Fibroblast of skin of back (primary cell): ENCODE results near the gene LMO1.

Experiments used
- DNase-seq: peaks from one replicate; pipeline ENCODE4 v3.0.0-alpha.2; 2013

Gene LMO1

DNA sequence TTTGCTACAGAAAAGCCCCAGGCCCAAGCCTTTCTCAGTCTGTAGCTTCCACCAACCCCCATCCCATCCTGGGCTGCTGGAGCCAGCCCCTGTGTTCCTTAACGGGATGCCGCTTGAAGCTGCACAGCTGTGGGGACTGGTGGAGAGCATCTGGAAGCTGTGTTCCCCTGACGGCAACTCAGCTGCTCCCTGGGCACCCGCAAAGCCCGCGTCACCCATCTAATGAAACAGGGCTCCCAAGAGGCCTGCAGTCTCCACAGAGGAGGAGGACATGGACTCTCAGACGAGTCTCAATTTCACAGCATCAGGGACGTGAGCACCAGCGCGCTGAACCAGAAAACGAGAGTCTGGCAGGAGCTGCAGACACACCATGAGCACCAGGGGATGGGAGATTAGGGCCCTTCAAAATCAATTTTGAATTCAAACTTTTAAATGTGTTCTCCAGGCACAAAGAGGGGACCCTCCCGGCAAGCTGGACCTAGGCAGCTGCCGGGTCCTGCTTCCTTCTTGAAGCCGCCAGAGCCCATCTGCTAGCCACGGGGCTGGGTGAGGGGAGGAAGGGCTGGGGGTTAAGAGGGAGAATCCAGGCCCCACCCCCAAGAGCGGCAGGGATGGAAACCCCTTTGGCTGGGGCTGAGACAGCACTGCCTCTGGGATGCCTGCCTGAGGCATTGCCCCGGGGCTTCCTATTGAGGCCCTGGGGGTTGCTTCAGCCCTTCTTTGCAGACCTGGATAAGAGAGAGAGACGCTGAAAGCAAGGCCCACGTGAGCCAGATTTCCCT, 21.0 kb downstream of the LMO1 start:
- DNase-seq, result no peak

DNA sequence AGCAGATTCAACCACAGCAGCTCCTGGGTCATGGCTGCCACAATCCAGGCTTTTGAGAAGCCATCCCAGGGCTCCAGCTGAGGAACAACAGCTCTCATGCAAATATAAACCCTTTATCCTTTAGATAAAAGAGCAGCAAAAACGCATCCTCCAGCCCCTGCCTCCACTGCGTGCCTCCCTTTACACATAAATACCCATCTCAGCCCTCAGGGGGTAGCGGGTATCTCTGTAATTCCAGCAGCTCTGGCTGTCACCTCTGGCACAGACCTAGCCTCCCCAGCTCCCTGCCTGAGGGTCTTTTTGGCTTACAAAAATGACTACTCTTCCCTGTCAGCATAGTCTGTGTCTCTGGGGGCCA, 21.6 kb downstream of the LMO1 start:
- DNase-seq, result no peak

DNA sequence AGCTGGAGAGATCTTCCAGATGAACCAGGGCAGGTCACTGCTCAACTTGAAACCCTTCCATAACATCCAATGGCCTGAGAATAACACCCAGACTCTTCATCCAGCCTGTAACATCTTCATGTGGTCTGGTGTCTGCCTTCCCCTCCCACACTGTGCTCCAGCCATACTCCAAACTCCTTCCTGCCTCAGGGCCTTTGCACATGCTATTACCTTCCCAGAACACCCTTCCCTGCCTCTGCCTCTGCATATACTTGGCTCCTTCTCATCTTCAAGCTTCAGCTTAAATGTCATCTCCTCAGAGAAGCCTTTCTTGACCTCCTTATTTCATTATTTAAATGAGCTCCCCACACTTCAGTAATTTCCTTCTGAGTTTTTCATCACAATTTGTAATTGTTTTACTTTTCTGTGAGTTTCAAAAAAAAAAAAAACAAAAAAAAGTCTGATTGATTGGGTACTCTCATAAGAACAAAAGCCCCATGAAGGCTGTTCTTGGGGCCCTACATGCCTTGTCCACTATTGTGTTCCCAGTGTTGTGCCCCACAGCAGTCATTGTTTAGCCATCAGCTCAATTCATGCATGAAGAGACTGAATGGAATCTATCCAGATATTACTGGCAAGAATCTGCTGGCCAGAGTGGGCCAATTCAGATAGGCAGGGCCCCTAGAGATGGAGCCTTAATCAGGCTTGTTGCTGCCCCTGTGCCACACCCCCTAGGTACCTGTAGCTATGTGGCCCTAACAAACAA, 22.1 kb downstream of the LMO1 start:
- no peak for DNase-seq

DNA sequence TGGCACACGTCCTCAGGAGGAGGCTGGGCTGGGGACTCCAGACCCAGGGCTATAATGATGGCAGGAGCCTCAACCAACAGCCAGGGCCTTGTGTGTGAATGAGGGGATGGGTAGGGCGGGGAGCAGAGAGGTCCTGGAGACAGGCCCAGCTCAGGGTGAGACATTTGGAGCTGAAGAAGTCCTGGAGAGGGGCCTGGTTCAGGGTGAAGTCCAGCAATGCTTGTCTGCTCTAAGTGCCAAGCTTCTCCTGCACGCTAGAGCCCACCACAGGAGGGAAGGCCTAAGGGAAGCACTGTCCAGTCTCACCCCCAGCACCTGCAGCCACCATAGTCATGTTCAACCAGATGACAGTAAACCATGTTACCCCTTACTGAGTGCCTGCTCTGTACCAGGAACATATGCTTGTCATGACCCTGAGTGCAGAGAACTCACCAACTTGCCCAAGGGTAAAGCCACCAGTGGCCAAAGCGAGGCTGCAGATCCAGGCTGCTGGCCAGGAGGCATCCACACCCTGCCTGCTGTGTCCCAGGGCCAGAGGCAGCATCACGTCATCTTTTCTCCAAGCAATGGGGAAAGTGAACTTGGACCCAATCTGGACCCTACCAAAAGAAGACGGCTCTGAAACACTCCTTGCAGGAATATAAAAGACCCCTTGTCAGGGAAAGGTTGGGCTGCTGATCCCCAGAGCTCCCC, 24.0 kb downstream of the LMO1 start:
- DNase-seq, result no peak

DNA sequence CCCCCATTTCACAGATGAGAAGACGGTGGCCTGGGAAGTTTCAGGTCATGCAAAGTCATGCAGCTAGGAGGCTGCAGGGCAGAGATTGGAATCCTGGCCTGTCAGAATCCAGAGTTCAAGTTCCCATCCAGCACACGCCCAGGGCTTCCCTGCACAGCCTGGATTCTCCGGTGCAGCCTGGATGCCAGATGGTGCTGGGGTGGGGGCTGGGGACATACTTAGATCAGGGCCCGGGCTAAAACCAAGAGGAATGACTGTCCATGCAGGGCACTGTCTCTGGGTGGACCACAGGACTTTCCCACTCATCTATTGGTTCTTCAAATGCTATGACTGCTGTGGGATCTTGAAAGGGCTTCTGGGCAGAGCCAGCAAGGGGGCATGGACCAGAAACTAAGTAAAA, 24.6 kb downstream of the LMO1 start:
- no peak for DNase-seq

DNA sequence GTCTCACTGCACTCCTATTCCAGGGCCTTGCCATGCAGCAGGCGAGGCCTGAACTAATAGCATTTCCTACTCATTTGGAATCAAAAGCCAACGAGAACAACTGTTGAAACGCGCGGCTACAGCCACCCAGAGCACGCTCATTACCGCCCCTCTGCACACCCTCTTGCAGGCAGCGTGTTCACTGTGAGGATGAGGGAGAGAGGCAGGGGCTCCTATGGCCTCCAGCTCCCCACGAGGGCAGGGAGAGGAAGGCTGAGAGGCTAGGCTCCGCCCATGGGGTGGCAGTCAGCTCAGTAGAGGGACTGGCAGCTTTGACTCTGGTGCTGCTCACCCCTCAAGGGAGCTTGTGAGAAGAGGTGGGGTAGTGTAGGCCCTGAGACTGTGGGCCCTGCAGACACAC, 26.2 kb downstream of the LMO1 start:
- DNase-seq, result no peak

DNA sequence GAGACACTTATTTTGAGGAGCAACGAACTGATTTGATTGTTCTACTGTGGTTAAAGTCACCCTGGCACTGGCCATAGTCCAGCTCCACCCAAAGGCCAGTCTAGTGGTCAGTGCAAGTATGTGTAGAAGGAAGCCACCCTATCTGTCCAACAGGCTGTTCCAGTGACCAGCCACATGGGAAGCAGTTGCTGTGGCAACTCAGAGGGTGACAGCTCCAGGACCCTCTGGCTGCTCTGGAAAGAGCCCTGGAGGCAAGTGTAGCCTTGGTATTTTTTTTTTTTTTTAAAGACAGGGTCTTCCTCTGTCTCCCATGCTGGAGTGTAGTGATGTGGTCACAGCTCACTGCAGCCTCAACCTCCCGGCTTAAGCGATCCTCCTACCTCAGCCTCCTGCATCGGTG, 27.8 kb downstream of the LMO1 start:
- DNase-seq, result no peak

DNA sequence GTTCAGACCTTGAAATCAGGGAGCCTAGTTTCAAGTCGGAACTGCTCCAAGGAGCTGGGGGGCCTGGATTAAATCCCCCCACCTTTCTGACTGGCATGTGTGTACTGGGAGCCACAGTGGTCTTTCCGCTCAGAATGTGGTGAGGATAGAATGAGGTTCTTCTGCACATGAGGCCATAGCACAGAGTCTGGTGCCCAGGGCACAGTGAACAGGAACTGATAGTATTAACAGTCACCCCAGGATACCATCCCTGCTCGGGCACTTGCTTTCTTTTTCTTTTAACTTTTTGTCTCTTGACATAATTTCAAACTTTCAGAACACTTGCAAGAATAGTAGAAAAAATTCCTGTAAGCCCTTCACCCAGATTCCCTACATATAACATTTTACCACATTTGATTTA, 28.8 kb downstream of the LMO1 start:
- no peak for DNase-seq

DNA sequence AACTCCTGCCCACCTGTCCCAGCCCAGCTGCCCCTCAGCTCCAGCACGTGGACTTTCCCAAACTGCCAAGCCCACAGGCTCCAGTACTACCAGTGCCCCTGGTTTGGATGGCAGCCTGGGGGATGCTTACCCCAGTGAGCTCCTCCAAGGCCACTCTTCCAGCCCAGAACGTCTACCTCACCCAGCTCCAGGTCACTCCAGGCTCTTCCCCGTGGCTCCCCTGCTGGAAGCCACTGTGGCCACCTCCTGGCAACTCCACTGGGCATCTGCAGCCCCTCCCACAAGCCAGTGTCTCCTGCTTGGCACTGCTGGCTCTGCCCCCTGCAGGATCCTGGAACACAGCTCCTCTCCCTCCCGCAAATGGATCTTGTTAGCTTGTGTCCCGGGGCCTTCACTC, 29.3 kb downstream of the LMO1 start:
- DNase-seq, result no peak

DNA sequence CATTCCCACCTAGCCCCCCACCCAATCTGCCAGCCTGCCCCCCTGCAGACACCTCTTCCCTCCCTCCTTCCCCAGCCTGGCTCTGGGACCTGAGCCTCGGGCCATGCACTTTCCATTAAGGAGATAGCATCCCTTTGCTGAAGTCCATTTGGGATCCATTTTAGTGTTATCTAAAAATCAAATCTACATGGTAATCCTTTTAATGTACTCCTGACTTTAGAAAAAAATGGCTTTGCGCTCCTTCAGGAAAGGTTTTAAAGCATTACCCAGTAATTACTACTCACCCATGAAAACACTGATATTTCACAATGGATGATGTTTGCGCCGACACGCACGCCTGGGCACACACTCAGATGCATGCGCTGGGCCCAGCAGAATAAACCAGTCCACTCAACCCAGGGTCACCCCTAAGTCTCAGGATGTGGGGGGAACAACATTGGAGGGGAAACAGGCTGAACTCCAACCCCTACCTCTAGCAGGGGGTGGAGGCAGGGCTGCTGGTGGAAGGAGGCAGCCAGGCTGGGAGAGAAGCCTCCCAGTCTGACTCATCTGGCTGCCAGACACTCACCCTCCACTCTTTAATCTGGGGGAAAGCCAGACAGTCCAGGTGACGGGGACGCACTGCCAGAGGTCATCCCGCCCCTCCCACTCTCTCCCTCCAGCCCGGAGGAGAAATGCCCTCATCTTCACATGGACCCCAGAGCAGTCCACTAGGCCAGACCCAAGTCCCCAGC, 29.8 kb downstream of the LMO1 start:
- DNase-seq, result peak; percentile 34

DNA sequence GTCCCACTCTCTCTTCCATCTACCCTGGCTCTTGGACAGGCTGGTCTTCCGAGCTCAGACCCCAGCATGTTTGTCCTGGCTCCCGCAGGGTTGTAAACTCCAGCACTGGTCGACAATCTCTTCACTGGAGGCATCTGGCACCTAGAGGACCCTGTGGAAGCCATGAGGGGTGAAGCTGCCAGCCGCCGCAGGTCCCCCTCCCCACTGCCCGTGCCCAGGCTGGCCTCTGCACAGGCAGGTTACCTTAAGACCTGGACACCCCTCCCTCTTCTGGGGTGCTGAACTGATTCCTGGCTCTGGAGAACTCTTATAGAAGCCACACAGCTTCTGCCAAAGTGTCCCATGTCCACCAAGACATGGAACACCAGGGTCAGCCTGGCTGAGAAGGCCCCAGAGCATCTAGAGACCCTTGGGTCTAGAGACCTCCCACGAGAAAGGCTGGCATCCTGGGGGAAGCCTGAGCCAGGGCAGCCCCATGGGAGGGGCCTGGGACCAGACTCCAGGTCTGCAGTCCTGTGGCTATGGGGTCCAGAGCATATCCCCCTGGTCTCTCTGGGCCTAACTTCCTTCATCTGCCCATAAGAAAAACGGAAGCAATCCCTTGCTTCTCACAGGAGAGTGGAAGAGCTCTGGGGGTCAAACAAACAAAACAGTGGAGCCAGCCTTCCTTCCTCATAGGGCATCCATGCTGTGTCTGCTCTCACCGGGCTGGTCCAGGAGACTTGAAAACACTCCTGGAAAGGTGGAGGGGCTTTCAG, 30.6 kb downstream of the LMO1 start:
- no peak for DNase-seq

DNA sequence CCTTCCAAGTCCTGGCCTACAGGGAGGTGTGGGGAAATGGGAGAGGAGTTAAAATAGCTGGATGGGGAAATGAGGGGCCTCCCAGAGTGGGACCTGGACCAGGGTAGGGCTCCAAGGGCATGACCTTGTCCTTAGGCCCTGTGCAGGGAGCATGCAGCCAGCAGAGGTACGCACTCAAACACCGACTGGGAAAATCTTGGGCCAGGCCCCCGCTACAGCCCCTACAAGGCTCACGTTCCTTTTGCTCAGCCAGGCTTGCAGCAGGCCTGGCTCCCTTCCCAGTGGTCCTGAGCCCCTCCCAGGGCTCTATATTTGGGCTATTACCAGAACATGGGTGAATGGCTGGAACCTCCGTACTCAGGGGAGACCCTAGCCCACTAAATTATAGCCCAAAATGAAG, 31.3 kb downstream of the LMO1 start:
- no peak for DNase-seq

DNA sequence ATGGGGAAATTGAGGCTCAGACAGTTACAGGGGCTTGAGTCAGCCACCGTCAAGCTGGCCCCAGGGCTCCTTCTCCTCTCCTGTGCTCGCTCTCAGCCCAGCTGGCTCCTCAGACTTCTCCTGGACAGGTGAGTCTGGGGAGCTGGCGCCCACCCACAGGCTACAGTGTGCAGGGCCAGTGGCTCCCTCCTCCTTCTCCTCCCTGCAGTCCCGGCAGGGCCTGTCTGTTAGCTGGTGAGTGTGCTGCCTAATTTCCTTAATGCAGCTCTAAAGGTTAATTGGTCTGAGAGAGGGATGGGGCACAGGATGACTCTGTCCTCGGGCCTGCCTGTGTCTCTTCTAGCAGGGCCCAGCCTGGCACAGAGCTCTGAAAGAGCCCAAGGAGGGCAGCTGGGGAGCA, 31.7 kb downstream of the LMO1 start:
- DNase-seq, result no peak

DNA sequence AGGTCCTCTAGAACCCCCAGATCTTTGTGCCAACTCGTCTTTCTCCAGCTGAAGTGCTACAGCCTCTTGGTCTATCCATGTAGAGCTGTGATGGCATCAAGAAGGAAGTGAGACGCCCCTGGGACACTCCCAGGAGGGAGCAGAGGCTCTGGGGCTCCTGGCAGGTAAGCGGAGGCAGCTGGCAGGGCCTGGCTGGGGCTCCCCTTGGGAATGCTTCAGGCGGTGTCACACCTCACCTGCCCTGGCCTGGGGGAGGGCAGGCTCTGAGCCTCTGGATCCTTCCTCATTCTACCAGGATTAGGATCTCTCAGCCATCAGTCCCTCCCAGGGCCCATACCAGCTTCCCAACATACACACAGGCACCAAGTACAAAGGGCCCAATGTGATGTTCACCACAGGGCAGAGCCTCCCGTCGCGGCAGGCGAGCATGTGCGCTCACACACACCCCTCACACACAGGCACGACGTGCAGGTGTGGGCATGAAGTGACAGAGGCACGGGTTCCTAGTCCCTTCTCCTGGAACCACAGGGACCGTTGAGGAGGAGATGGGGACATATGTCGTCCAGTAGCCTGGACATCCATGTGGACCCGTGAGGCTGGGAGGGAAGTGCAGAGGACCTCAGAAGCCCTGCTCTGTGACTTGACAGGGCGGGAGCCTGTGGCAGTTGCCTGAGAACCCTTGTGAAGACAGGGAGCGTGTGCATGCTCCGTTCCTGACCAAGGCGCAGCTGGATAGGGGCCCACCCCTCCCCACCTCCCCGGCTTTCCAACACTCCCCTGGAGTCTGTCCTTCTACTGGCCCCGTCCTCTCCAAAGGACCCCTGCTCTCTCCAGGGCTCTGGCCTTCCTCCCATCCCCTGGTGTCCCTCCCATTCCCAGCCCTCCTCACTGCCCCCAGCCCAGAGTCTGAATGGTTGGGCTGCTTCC, 32.5 kb downstream of the LMO1 start:
- DNase-seq, result no peak

DNA sequence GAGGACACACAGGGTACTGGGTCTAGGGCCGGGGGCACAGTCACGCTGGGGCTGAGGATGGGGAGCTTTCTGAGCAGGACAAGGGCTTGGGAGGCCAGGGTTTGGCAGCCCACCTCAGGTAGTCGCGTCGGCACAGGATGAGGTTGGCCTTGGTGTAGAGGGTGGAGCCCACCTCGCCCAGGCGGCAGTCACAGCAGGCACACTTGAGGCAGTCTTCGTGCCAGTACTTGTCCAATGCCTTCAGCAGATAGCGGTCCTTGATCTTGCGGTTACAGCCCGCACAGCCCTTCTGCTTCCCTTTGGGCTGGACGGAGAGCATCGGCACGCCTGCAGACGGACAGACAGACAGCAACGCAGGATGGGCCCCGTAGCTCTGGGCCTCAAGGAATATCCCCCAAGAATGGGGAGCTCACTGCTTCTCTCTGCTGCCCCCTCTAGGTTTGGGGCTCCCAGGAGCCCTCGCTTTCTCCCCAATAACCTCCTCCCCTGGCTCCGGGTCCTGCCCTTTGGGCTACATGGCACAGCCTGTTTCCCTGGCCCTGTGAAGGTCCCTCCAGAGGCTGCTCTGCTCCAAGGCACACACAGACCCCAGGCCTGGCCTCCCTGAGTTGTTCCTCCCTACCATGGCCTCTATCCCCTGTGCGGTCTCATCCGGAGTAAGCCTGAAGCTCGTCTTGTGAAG, 33.4 kb downstream of the LMO1 start:
- DNase-seq, result no peak

DNA sequence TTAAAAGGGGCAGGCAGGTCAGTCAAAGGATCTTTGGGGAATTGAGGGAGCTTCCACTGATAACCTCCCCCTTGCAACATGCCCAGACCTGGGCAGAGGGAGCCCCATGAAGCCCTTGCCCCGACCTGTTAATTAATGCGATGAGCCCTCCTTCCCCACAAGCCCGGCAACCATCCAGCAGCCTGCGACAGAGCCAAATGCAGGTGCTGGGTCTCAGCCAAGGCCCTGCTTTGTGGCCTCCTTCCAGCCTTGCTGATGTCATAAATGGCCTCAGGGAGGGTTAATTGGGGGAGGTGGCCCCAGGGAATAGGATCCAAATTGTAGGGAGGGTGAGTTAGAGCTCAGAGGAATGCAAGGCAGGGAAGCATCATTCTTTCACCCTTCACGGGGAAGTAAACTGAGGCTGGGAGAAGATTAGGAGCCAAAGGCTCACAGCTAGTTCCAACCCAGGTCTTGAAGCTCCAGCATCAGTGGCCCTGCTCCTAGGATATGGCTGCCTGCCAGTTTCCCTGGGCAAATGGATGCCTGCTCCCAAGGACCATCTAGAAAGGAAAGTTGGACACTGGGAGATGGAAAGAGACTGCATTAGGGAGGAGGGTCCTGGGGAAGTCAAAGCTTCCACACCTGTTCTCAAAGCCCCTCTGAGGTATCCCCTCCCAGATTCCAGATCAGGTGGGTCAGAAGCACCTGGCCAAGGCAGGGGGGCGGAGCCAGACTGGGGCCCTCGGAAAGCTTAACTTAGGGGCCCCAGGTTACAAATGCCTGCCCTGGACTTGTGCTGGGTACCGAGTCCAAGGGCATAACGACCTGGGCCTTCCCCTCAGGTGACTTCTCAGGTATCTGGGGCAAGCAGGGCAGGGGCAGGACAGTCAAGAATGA, 34.1 kb downstream of the LMO1 start:
- DNase-seq, result peak; percentile 6

DNA sequence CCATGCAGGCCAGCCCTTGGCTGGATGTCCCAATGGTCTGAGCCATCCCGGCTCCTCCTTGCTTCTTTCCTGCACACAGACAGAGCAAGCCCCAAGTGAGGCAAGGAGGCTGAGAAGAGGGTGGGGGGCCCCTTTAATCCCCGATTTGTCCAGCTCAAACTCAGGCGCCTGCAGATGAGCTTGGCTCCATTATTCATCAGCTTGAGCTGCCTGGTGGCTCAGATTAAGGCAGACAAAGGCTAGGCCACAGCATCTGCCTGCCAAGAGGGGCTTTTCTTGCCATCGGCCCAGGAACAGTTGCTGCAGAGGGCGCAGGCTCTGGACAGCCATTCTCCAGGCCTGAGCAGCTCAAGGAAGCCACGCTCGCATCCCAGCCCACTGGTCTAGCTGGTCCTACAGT, 35.4 kb downstream of the LMO1 start:
- DNase-seq, result no peak

DNA sequence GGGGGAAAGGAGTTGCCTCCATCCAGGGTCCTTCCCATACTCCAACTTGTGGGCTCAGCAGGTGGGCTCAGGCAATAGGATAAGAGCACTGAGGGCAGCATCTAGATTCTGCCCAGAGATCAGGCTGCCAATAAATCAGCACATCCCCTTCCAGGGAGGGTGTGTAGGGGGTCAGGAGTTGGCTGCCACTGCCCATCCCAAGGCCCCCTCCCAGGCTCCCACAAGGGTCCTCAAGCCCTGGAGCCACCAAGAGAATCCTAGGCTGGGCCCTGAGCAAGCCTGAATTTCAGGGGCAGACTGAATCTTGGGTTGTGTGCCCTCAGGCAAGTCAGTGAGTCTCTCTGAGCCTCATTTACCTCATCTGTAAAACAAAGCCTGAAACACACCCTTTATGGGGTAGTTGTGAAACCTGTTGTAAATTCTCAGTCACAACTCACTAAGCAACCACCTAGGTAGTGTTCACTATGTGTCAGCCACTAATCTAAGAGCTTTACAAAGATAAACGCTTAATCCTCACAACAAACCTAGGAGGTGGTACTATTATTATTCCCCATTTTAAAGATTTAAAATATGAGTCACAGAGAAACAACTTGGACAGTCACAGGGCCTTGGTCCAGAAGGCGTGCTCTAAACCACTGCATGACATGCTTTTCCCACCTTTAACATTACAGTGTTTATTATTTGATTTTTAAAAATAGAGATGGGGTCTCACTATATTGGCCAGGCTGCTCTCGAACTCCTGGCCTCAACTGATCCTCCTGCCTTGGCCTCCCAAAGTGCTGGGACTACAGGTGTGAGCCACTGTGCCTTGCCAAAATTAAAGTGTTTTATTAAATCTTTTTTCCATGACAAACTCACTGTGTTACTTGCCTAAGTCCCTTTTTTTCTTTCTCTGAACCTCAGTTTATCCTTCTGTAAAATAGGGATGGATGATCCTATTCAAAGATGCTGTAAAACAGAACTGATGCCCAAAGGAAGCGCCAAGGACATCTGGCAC, 36.2 kb downstream of the LMO1 start:
- no peak for DNase-seq
